ENCODE data around the gene POLR2L.

DNA sequence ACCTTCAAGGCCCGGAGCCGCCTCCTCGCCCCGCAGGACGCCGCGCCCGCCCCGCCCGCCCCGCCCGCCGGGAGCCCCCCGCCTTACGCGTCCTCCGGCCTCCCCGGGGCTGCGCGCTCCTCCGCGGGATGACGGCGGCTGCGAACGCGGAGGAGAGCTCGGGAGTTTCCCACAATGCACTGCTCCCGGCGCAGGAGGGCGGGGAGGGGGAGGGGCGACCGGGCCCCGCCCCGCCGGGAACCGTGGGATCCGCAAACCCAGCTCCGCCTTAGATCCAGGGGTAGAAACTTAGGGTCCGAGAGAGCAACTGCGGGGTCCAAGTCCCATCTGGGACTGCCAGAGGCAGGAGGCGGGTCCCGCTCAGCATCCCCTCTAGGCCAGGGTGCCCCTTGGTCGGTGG, 52.4 kb downstream of the POLR2L start, which contains the start of gene CEND1:
- TF ChIP-seq, protein P1, sequence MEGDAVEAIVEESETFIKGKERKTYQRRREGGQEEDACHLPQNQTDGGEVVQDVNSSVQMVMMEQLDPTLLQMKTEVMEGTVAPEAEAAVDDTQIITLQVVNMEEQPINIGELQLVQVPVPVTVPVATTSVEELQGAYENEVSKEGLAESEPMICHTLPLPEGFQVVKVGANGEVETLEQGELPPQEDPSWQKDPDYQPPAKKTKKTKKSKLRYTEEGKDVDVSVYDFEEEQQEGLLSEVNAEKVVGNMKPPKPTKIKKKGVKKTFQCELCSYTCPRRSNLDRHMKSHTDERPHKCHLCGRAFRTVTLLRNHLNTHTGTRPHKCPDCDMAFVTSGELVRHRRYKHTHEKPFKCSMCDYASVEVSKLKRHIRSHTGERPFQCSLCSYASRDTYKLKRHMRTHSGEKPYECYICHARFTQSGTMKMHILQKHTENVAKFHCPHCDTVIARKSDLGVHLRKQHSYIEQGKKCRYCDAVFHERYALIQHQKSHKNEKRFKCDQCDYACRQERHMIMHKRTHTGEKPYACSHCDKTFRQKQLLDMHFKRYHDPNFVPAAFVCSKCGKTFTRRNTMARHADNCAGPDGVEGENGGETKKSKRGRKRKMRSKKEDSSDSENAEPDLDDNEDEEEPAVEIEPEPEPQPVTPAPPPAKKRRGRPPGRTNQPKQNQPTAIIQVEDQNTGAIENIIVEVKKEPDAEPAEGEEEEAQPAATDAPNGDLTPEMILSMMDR (IDR thresholded peaks at IDR 0.05): no peak
- TF ChIP-seq EP300 (IDR thresholded peaks at IDR 0.05) (no peak), POLR2A (IDR thresholded peaks at IDR 0.05) (no peak)
